DMS79 treated with DMSO at 0.1 percent for 48 hours (cell line): ENCODE data around the gene CHST11.
"Not testable (repeated sequence)": the region's sequence is repeated elsewhere in the genome, so short reads cannot be mapped to it uniquely, and the experiment has no call there.

Experiments used
- DNase-seq: peaks from one replicate; lab custom pipeline; 2025; lab: John Stamatoyannopoulos, UW

Gene CHST11

DNA sequence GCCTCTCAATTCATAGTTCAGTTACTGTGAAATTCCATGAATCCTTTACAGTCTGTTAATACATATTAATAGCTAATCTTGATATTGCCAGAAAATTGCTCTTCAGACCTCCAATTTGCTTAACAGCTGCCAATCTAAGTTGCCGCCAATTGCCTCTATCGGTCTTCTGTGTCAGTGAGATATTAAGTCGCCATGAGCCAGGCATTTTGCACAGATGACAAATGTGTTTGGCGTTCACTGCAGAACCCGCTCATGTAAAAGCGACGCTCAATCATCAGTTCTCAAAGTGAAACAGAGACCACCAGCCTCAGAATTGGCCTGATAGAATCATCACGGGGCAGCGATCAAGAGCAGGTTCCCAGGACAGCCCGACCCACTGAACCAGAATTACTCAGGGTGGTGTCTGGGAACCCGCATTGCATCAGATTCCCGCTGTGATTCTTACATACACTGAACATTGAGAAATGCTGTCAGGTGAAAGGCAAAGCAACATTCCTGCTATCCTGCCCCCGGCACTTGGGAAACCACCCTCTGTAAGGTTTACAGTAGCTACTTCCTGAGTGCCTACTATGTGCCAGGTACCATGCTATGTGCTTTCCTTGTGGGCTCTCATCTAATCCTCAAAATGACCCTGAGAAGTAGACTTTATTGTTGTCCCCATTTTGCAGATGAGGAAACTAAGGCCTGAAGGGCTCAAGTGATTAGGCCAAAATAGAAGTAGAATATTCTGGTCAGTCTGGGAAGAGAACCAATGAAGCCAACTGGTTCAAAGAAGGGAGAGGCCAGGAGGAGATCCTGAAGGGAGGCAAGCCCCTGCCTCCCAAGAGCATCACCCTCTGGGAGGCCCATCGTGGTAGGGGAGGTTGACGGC lies 285.0 kb downstream of the CHST11 start:
- no peak for DNase-seq

DNA sequence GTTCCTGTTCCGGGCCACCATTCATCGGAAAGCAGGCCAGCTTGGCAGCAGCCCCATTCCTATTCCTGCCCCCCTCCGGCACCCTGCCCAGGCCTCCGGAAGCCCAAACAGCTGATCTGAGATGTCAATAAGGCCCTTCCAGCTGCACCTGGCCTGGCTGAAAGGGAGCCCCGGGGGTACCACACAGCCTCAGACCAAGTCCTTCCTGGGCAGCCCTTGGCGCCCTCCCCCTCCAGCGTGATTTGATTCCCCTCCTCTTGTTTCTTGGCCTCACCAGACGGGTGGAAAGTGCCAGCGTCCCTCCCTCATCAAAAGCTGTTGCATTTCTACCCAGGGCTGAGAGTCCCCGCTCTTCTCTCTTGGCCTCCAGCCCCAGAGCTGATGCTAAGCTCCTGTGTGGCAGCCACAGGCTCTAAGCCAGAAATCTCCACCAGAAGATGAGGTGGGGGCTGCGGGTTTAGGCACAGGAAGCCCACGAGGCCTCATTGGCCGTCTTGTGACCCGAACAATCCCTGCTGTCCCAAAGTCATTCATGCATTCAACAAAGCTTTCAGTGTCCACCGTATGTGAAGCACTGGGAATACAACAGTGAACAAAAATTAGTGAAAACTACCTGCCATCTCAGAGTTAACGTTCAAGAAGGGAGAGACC lies 285.9 kb downstream of the CHST11 start:
- DNase-seq, result peak; percentile 45

- DNase-seq, result no peak
These were observed 286.4 kb downstream of the CHST11 start for GRCh38 chr12:104743202-104743580.

DNA sequence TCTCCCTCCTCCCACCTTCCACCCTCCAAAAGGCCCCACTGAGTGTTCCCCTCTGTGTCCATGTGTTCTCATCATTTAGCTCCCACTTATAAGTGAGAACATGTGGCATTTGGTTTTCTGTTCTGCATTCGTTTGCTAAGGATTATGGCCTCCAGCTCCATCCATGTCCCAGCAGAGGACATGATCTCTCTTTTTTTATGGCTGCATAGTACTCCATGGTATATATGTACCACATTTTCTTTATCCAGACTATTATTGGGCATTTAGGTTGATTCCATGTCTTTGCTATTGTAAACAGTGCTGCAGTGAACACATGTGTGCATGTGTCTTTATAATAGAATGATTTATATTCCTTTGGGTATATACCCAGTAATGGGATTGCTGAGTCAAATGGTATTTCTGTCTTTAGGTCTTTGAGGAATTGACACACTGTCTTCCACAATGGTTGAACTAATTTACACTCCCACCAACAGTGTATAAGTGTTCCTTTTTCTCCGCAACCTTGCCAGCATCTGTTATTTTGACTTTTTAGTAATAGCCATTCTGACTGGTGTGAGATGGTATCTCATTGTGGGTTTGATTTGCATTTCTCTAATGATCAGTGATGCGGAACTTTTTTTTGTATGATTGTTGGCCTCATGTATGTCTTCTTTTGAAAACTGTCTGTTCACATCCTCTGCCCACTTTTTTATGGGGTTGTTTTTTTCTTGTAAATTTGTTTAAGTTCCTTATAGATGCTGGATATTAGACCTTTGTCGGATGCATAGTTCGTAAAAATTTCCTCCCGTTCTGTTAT lies 287.2 kb downstream of the CHST11 start:
- DNase-seq, result not testable (repeated sequence)

- no peak for DNase-seq
These were observed 289.8 kb downstream of the CHST11 start for GRCh38 chr12:104746467-104747088.

DNA sequence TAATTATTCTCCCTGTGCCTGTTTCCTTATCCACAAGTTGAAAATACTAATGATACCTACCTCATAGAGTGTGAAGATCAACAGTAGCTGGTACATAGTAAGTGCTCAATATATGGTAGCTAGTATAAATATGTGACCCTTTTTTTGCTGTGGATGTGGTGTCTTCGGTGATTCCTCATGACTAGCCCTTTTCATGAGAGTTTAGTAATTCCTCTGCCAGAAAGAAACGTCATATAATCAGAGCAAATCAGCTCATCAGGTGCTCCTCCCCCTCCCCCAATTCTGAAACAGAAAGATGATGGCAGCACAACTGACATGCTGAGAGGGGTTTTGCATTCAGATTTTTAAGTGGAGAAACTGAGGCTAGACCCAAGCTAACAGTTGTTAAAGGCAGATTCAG lies 290.6 kb downstream of the CHST11 start:
- DNase-seq, result no peak

DNA sequence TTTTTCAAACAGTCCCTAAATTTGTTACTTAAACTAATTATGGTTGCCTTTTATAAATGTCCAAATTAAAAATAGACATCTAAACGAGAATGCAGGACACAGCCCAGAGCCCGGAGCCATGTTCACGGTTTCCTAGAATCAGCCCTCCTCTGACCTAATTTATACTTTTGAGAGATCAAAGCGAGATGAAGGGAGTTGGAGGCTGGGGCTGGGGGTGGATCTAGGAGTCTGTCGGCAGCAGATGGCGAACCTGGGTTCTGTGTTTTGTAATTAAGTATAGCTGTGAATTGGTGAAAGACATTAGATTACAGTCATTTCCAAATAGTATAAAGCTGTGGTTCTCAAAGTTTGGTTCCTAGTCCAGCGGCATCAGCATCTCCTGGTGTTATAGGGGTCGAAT lies 291.2 kb downstream of the CHST11 start:
- DNase-seq, result no peak

DNA sequence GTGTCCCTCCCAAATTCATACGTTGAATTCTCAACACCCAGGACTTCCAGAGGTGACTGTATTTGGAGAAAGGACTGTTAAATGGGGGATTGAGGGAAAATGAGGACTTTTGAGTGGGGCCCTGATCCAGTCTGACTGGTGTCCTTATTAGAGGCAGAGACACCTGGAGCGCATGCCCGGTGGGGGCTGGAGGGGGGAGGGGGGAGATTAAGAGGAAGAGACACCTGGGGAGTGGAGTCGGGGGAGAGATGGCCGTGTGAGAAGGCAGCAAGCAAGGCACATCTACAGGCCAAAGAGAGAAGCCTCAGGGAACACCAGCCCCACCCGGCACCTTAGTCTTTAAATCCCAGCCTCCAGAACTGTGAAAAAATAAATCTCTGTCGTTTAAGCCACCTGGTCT lies 291.6 kb downstream of the CHST11 start:
- no peak for DNase-seq

DNA sequence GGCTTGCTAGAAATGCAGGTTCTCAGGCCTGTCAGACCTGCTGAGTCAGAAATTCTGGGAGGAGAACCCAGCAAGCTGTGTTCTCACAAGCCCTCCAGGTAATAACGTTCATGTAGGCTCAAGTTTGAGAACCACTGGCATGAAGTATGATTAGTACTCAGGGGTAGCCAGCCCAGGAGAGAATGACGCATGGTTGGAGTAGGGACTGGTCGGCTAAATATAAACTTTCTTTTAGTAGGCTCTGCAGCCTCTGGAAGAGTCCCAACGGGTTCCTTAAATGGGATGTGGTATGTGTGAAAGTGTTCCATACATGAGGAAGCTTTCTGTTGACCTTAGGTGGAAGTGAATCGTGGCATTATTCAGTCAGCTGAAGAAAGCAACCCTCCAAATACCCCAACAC lies 292.0 kb downstream of the CHST11 start:
- DNase-seq, result no peak

DNA sequence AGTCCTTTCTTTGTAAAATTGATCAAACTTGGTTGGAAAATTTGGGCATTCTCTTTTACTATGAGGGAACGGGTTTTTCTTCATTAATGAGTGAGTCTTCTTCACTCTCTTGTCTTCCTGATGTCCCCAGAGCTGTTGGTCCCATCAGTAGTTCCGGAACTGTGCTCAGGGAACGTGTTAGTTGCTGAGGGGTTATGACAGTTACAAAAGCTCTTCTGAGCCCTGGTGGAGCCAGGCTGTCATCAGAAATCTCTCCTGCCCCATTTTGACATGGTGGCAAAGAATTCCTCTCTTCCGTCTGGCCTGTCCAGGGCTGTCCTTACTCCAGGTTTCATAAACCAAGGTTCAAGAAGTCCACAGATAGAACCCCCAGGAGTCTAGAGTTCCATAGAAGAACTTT lies 292.8 kb downstream of the CHST11 start:
- no peak for DNase-seq

- no peak for DNase-seq
These were observed 293.3 kb downstream of the CHST11 start for GRCh38 chr12:104750061-104750460.

DNA sequence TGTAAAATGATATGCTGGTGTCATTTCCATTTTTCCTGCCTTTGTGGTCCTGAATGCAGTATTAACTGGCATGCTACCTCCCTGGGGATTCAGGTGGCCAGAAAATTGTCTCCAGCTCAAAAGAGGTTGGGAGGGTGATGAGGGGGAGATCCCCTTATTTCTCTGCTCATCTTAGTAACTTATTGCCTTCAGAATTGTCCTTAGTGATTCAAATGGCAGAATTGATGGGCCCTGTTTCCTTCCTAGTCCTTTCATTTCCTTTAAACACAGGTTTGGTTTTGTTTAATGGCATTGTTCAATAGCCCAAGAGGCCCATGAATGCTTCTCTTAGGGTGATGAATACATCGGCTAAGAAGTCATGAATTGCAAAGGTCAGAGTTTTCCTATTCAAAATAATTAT lies 294.4 kb downstream of the CHST11 start:
- DNase-seq, result peak; percentile 47

DNA sequence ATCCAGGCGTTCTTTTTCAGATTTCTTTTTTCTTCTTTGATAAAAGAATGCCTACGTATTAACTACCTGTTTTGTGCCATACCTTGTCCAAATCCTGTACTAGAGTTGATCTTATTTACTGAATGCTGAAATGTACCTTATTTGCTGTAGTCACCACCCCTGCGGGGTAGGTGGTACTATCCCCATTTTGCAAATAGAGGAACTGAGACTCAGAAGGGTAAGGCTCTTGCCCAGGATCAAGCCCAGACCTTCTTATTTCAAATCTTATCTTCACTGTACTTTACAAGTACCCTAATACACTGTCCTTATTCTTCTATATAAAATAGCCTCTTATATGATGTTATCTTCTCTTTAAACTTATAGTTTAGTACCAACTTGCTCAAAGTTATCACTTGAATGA lies 294.8 kb downstream of the CHST11 start:
- no peak for DNase-seq

DNA sequence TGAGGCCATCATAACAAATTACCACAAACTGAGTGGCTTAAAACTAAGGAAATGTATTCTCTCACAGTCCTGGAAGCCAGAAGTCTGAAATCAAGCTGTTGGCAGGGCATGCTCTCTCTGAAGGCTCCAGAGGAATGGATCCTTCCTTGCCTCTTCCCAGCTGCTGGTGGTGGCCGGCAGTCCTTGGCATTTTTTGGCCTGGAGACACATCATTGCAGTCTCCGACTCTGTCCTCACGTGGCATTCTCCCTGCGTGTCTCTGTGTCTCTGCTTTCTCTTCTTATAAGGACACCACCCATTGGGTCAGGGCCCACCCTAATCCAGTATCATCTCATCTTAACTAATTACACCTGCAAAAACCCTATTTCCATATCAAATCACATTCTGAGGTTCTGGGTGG lies 295.3 kb downstream of the CHST11 start:
- no peak for DNase-seq

DNA sequence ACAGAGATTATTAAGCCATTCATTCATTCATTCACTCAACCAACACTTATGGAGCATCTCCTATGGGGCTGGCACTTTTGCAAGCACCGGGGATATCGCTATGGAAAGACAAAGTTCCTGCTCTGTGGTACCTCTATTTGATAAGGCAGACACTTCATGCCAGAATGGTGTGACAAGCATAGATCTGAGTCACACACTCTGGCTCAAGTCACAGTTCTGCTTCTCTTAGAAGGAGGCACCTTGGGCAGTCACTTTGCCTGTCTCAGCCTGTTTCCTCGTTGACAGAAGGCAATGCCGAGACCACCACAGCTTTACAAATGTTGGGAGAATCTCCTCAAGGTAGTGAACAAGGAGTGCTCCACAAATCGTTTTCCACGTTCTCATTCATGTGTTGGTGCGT lies 296.1 kb downstream of the CHST11 start:
- peak; percentile 51 for DNase-seq

DNA sequence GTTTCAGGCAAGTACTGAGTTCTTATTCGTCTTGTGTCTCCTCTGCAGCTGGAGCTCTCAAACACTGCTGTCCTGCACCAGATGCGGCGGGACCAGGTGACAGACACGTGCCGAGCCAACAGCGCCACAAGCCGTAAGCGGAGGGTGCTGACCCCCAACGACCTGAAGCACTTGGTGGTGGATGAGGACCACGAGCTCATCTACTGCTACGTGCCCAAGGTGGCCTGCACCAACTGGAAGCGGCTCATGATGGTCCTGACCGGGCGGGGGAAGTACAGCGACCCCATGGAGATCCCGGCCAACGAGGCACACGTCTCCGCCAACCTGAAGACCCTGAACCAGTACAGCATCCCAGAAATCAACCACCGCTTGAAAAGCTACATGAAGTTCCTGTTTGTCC lies 300.2 kb downstream of the CHST11 start:
- DNase-seq, result no peak

DNA sequence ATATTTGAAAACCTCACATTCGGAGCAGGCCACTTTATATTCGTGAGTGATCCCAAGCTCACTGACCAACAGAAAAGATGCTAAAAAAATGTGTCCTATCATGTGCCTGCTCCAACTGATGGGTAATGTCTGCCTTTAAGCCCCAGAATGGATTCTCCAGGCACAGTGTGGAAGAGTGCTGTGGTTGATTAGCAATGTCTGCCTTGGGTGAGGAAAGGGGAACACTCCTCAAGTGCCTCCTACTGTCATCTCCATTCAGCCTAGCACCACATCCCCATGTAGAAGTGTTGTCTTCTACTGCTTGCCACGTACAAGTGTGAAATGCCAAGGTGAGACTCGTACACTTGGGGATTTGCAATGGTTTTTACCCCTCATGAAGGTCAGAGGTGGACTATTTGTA lies 302.0 kb downstream of the CHST11 start:
- no peak for DNase-seq

DNA sequence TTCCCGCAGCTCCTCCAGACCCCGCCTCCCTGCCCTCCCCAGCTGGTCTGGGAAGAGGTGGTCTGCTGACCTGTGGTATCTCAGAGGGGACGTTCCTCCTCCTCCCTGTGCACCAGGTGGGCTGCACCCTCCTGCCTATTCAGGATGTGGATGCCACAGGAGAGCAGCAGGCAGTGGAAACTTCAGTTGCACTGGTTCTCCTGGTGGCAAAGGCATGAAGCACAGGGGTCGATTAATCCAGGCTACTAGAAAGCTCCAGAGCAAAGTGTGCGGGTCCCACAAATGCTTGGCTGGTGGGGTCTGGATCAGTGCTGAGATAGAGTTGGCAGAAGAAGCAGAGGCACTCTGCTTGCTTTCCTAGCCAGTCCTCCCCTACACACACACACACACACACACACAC lies 304.3 kb downstream of the CHST11 start:
- DNase-seq, result no peak

DNA sequence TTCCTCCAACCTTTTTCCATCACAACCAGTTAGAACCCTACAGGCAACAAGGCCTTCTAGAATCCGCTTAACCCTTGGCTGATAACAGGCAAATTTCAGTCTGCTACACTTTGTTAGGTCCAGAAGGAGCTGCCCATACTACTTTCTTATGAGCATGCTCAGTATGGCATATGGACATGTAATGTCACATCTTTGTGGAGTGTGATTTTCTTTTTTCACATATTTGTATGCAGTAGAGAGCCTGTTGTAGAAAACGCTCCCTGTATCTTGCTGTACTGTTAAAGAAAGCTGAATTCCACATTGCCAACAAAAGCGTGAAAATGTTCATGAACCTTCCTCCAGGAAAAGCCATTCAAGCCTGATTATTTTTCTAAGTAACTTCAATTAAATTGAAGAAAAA lies 304.9 kb downstream of the CHST11 start:
- no peak for DNase-seq

- DNase-seq, result no peak
These were observed 306.5 kb downstream of the CHST11 start for GRCh38 chr12:104763168-104763805.

GRCh38 chr12:104764225-104765091 lies 307.7 kb downstream of the CHST11 start:
- DNase-seq, result no peak
